HUDEP-2 (cell line): Measurements from ENCODE around the gene CRADD.
"Not testable (repeated sequence)": the region's sequence is repeated elsewhere in the genome, so short reads cannot be mapped to it uniquely, and the experiment has no call there.

ENCODE experiments used
- DNase-seq, 76 experiments: peaks; one replicate each; lab custom pipeline; 2025; ENCODE audit not compliant: unreplicated experiment in 76 of 76; lab: John Stamatoyannopoulos, UW

The CRADD gene

GRCh38 chr12:93857279-93857938, 180.2 kb downstream of the CRADD start:
- DNase-seq, result peak in 2 of 76 experiments; percentile 3 to 16

GRCh38 chr12:93857991-93858447, 180.8 kb downstream of the CRADD start:
- DNase-seq, result no peak

DNA sequence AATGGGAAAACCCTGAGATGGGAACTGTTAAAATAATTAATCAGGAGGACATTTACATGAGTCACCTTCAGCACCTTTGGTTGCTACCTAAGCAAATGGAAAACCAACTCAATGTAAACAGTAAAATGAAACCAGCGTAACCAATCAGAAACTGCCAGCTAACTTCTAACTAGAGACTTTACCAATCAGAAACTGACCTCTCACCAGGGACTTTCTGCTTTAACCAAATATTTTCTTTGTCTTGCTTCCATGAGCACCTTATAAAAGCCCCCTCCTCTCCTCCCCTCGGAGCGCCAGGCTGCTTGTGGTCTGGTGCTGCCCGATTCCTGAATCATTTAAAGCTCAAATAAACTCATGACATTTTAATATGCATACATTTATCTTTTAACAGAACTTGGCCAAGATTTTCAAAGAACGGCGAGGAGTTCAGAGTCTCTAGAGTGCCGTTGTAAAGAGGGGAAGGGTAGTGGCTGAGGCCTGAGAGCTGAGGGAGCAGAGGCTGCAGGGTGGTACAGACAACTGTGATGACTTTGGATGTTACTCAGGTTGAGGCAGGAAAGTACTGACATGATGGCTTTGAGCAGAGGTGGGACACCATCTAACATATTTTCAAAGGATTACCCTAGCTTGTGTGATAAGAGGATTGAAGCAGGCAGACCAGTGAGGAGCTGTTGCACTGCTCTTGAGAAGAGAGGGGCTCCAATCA, 183.6 kb downstream of the CRADD start:
- no peak for DNase-seq

- DNase-seq, result no peak
Measured at GRCh38 chr12:93862424-93862823, 185.2 kb downstream of the CRADD start.

DNA sequence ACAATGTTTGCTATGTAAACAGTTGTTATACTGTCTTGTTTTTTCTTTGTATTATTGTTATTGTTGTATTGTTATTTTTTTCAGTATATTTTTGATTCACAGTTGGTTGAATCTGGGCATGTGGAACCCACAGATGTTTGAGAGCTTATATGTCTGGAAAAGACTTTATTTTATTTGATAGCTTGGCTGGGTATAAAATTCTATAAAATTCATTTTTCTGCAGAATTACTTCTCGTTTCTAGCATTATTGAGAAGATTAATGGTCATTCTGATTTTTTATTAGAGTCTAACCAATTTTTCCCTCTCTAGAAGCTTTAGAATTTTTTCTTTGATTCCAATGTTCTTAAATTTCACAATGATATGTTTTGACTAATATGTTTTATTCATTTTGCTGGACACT, 188.6 kb downstream of the CRADD start:
- DNase-seq, result no peak

- DNase-seq, result no peak
Measured at GRCh38 chr12:93868771-93869170, 191.6 kb downstream of the CRADD start.

- no peak for DNase-seq
Measured at GRCh38 chr12:93870020-93870795, 193.0 kb downstream of the CRADD start.

DNA sequence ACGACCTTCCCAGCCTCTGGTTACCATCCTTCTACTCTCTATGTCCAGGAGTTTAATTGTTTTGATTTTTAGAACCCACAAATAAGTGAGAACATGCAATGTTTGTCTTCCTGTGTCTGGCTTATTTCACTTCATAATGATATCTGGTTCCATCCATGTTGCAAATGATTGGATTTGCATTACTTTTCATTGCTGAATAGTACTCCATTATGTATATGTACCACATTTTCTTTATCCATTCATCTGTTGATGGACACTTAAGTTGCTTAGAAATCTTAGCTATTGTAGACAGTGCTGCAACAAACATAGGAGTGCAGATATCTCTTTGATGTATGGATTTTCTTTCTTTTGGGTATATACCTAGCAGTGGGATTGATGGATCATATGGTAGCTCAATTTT, 194.4 kb downstream of the CRADD start:
- DNase-seq, result not testable (repeated sequence)

- no peak for DNase-seq
Measured at GRCh38 chr12:93873561-93873960, 196.4 kb downstream of the CRADD start.

GRCh38 chr12:93875157-93875556, 198.0 kb downstream of the CRADD start:
- no peak for DNase-seq

DNA sequence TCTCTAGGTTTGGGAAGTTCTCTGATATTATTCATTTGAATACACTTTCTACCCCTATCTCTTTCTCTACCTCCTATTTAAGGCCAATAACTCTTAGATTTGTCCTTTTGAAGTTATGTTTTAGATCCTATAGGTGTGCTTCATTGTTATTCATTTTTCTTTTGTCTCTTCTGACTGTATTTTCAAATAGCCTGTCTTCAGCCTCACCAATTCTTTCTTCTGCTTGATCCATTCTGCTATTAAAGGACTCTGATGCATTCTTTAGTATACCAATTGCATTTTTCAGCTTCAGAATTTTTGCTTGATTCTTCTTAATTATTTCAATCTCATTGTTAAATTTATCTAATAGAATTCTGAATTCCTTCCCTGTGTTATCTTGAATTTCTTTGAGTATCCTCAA, 199.2 kb downstream of the CRADD start:
- DNase-seq, result no peak

- no peak for DNase-seq
Measured at GRCh38 chr12:93877446-93877845, 200.3 kb downstream of the CRADD start.

DNA sequence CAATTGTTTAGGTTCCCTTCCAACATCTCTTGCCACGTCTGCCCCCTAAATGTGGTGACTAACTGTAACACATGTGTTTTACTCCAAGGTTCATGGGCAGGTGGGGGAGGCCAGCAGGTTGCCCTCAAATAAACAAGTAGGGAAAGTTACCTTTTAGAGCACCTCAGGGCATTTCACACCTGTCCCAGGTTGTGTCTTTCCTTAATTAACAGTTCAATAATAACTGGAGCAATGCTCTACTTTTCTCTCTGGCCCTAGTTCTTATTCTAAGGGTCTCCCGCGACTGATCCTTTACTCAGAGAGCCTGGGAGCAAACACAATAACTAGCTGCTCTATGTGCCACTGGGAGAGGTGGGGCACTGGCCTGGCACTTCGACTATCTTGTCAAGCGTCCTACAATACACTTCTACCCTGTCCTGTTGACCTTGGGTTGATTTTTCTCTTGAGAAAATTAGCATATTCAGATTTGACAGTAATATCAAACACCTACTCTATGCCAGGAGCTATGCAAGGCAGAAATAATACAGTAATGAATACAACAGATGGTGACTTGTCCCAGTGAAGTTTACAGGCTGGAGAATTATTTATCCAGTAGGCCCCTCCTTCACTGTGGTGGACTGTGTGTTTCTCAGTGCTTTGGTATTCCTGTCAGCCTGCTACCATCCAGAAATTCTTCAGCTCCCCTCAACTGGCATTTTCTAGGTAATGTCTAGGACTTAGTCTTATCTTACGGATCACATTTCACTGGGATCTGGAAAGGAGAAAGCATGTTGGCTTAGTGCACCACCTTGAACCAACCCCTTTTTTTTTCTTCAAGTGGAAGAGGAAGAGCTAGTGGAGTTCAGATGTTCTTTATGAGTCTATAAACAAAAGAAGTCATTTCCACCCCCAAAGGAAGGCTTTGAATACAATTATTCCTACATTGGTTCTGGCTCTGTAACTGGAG, 202.6 kb downstream of the CRADD start:
- DNase-seq, result no peak

GRCh38 chr12:93880853-93881522, 203.8 kb downstream of the CRADD start:
- DNase-seq, result no peak

DNA sequence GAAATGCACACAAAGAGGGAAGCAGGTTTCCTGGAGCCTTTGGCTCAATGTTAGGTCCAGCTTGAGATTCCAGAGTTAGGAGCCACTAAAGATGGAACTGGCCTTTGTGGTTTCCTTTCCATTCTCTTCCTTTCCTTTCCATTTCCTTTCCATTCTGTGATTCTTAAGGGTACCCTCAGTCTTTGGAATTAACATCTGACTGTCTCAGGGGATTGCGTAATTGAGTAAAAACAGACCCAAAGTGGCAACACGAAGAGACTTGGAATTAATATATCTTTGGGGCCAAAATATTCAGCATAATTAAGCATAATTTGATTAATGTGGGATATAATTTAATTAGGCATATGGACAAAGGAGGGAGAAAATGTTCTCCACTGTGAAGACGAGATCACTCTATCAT, 205.6 kb downstream of the CRADD start:
- peak in 1 of 76 experiments; percentile 2 for DNase-seq

DNA sequence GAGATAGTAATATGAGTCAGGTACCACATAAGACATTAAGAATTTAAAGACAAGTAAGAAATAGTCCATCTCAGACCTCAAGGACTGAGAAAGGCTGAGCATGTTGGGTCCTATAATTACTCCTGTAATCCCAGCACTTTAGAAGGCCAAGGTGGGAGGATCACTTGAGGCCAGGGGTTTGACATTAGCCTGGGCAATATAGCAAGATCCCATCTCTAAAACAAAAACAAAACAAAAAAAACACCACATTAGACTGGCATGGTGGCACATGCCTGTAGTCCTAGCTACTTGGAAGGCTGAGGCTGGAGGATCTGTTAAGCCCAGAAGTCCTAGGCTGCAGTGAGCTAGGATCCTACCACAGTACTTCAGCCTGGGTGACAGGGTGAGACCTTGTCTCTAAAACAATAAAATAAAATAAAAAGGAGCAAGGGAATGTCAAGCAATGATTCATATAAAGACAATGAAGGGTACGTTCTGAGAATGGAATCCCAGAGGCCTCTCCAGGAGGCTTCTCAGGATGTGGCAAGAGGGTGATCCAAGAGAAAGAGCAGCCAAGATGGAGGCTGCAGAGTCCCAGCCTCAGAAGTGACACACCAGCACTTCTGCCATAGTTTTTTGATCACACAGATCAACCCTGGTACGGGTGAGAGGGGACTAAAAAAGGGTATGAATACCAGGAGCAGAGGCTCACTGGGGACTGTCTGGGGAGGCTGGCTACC, 206.4 kb downstream of the CRADD start:
- no peak for DNase-seq

DNA sequence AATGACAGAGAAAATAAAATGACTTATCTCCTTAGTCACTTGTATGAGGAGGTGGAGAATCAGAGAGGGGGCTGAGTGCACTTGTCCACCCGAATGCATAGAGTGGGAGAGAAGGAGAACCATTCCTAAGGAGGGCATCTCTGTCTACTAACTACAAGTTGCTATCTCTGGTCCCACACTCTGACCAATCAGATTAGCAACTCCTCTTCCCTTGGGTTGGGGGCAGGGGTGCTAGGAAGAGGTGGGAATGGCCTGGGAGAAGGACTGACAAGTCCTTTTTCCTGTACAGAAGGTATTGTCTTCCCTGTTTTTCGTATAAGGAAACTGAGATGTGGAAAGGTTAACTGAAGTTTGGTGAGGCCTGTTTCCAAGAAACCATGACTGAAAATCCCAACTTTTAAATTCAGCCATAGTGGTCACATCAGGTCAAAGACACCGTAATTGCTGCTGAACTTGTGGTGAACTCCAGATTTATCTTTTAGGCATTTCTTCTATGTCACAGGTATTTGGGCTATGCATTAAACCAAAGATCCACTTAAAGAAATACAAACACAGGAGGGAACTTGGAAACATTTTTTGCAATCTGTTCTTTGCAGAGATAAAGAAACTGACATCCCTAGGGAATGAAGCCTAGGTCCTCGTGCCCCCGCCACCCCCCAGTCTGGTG, 207.8 kb downstream of the CRADD start:
- no peak for DNase-seq

GRCh38 chr12:93885973-93886532, 208.9 kb downstream of the CRADD start:
- not testable (repeated sequence) for DNase-seq
